ENCODE results near the gene DMD.

- TF ChIP-seq CTCF (IDR thresholded peaks at IDR 0.05) (no peak), POLR2AphosphoS5 (IDR thresholded peaks at IDR 0.05; ENCODE audit: low read depth, low read length) (no peak), TCF7L2 (IDR thresholded peaks at IDR 0.05; ENCODE audit: low read depth, low read length) (no peak)
Measured at GRCh38 chrX:33194289-33194688, 17.1 kb downstream of the DMD start.

Measured in Panc1 (cell line).